Measurements from ENCODE around the gene IL22RA2. TPM values are rescaled to one million over a fixed set of nuclear protein-coding genes. Genes with fewer than 3 reads are reported as not detected.

IL22RA2 gene
- total and polyA plus RNA-seq, 9 of the 15 experiments (the other 6 are each of a cell fraction or from before 2014, with no cell fraction given): 0.03 TPM; not detected in 8

DNA sequence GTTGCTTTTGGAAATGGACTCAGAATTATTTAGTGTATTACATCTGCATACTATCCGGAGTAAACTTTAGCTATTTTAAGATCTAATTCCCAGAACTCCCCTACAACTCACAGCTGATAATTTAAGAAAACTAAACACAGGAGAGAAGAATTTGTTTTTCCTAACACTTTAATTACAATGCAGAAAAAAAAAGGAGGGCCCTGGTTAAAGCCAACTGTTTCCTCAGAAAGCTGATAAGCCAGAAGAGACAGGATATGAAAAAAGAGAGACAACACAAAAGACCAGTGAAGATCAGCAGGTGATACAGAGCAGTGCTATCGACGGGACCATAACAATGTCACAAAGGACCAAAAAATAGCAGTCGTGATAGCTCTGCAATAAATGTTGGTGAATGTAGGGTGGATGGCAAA is 39.9 kb upstream of the IL22RA2 start (continued):
- TF ChIP-seq, protein P1, sequence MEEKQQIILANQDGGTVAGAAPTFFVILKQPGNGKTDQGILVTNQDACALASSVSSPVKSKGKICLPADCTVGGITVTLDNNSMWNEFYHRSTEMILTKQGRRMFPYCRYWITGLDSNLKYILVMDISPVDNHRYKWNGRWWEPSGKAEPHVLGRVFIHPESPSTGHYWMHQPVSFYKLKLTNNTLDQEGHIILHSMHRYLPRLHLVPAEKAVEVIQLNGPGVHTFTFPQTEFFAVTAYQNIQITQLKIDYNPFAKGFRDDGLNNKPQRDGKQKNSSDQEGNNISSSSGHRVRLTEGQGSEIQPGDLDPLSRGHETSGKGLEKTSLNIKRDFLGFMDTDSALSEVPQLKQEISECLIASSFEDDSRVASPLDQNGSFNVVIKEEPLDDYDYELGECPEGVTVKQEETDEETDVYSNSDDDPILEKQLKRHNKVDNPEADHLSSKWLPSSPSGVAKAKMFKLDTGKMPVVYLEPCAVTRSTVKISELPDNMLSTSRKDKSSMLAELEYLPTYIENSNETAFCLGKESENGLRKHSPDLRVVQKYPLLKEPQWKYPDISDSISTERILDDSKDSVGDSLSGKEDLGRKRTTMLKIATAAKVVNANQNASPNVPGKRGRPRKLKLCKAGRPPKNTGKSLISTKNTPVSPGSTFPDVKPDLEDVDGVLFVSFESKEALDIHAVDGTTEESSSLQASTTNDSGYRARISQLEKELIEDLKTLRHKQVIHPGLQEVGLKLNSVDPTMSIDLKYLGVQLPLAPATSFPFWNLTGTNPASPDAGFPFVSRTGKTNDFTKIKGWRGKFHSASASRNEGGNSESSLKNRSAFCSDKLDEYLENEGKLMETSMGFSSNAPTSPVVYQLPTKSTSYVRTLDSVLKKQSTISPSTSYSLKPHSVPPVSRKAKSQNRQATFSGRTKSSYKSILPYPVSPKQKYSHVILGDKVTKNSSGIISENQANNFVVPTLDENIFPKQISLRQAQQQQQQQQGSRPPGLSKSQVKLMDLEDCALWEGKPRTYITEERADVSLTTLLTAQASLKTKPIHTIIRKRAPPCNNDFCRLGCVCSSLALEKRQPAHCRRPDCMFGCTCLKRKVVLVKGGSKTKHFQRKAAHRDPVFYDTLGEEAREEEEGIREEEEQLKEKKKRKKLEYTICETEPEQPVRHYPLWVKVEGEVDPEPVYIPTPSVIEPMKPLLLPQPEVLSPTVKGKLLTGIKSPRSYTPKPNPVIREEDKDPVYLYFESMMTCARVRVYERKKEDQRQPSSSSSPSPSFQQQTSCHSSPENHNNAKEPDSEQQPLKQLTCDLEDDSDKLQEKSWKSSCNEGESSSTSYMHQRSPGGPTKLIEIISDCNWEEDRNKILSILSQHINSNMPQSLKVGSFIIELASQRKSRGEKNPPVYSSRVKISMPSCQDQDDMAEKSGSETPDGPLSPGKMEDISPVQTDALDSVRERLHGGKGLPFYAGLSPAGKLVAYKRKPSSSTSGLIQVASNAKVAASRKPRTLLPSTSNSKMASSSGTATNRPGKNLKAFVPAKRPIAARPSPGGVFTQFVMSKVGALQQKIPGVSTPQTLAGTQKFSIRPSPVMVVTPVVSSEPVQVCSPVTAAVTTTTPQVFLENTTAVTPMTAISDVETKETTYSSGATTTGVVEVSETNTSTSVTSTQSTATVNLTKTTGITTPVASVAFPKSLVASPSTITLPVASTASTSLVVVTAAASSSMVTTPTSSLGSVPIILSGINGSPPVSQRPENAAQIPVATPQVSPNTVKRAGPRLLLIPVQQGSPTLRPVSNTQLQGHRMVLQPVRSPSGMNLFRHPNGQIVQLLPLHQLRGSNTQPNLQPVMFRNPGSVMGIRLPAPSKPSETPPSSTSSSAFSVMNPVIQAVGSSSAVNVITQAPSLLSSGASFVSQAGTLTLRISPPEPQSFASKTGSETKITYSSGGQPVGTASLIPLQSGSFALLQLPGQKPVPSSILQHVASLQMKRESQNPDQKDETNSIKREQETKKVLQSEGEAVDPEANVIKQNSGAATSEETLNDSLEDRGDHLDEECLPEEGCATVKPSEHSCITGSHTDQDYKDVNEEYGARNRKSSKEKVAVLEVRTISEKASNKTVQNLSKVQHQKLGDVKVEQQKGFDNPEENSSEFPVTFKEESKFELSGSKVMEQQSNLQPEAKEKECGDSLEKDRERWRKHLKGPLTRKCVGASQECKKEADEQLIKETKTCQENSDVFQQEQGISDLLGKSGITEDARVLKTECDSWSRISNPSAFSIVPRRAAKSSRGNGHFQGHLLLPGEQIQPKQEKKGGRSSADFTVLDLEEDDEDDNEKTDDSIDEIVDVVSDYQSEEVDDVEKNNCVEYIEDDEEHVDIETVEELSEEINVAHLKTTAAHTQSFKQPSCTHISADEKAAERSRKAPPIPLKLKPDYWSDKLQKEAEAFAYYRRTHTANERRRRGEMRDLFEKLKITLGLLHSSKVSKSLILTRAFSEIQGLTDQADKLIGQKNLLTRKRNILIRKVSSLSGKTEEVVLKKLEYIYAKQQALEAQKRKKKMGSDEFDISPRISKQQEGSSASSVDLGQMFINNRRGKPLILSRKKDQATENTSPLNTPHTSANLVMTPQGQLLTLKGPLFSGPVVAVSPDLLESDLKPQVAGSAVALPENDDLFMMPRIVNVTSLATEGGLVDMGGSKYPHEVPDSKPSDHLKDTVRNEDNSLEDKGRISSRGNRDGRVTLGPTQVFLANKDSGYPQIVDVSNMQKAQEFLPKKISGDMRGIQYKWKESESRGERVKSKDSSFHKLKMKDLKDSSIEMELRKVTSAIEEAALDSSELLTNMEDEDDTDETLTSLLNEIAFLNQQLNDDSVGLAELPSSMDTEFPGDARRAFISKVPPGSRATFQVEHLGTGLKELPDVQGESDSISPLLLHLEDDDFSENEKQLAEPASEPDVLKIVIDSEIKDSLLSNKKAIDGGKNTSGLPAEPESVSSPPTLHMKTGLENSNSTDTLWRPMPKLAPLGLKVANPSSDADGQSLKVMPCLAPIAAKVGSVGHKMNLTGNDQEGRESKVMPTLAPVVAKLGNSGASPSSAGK (IDR thresholded peaks at IDR 0.05): no peak
- no peak for TF ChIP-seq ZNF224 (CRISPR knock-in tag; IDR thresholded peaks at IDR 0.05)
- TF ChIP-seq ZNF696 (CRISPR knock-in tag; conservative IDR thresholded peaks at IDR 0.05): no peak
- no peak for TF ChIP-seq ATF6 (CRISPR knock-in tag; IDR thresholded peaks at IDR 0.05)
- no peak for TF ChIP-seq BHLHE40 (IDR thresholded peaks at IDR 0.05; ENCODE audit: low read length)
- no peak for TF ChIP-seq STAT6 (CRISPR knock-in tag; IDR thresholded peaks at IDR 0.05)
- peak; percentile 54 for TF ChIP-seq BRD9 (IDR thresholded peaks at IDR 0.05; ENCODE audit: low read depth, partially characterized antibody)
- TF ChIP-seq NFE2 (IDR thresholded peaks at IDR 0.05; ENCODE audit: low read depth): no peak
- TF ChIP-seq, protein P2, sequence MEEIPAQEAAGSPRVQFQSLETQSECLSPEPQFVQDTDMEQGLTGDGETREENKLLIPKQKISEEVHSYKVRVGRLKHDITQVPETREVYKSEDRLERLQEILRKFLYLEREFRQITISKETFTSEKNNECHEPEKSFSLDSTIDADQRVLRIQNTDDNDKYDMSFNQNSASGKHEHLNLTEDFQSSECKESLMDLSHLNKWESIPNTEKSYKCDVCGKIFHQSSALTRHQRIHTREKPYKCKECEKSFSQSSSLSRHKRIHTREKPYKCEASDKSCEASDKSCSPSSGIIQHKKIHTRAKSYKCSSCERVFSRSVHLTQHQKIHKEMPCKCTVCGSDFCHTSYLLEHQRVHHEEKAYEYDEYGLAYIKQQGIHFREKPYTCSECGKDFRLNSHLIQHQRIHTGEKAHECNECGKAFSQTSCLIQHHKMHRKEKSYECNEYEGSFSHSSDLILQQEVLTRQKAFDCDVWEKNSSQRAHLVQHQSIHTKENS (CRISPR knock-in tag; IDR thresholded peaks at IDR 0.05): no peak

Measured in K562 (cell line).